CD14-positive monocyte (primary cell): ENCODE measurements around the gene RASGRF2. TPM values are rescaled to one million over a fixed set of nuclear protein-coding genes. Genes with fewer than 3 reads are reported as not detected.
"Not testable (repeated sequence)": the region's sequence is repeated elsewhere in the genome, so short reads cannot be mapped to it uniquely, and the experiment has no call there.

Experiments used
- DNase-seq, 3 donors: peaks; one replicate each; pipeline ENCODE4 v3.0.0-alpha.2; 2011 to 2022
- H2AFZ ChIP-seq: 2 replicates; pipeline ENCODE4 v1.6.0; 2012; ENCODE audit warnings: mild to moderate bottlenecking, low read depth, low read length, inconsistent platforms; ENCODE audit not compliant: insufficient read depth, poor library complexity, severe bottlenecking
- H3K27ac ChIP-seq, 2 donors: 1 replicate in 1 of 2; 2 replicates in 1 of 2; pipeline ENCODE4 v1.5.1; 2012 to 2013; ENCODE audit warnings: low read length in 2 of 2, control low read depth in 1 of 2, inconsistent platforms in 1 of 2, low read depth in 1 of 2, mild to moderate bottlenecking in 1 of 2
- H3K27me3 ChIP-seq, 2 donors: one replicate each; pipeline versions ENCODE4 v1.6.0 to v1.6.1; 2011 to 2013; ENCODE audit warnings: low read length in 2 of 2; ENCODE audit not compliant: control insufficient read depth in 2 of 2, insufficient read depth in 2 of 2
- H3K36me3 ChIP-seq, 2 donors: replicated peaks in 1 of 2; 1 replicate in 1 of 2; 2 replicates in 1 of 2; pipeline versions ENCODE4 v1.5.1 to v1.6.1; 2012 to 2013; ENCODE audit warnings: low read length in 2 of 2, control low read depth in 1 of 2, inconsistent platforms in 1 of 2, mild to moderate bottlenecking in 1 of 2; ENCODE audit not compliant: insufficient read depth in 2 of 2, control insufficient read depth in 1 of 2
- H3K4me1 ChIP-seq, 2 donors: 1 replicate in 1 of 2; 2 replicates in 1 of 2; pipeline versions ENCODE4 v1.5.1 to v1.6.1; 2012 to 2013; ENCODE audit warnings: low read length in 2 of 2, control low read depth in 1 of 2, inconsistent platforms in 1 of 2, mild to moderate bottlenecking in 1 of 2, moderate library complexity in 1 of 2; ENCODE audit not compliant: insufficient read depth in 2 of 2, control insufficient read depth in 1 of 2
- H3K4me2 ChIP-seq: replicated peaks from 2 replicates; pipeline ENCODE3; 2012; ENCODE audit warnings: low read length, moderate library complexity, mild to moderate bottlenecking; ENCODE audit not compliant: poor library complexity, severe bottlenecking; ENCODE audit errors: extremely low read depth
- H3K4me3 ChIP-seq, 3 experiments: fragments of 200-600 bp in 1 of 3; sonication (generic) in 1 of 3; replicated peaks in 1 of 3; 1 replicate in 2 of 3; 2 replicates in 1 of 3; pipeline ENCODE4 v1.5.1; 2011 to 2013; ENCODE audit warnings: low read length in 3 of 3, mild to moderate bottlenecking in 3 of 3, control low read depth in 2 of 3, low read depth in 2 of 3, inconsistent platforms in 1 of 3, moderate library complexity in 1 of 3
- H3K79me2 ChIP-seq: 2 replicates; pipeline ENCODE4 v1.6.0; 2012; ENCODE audit warnings: mild to moderate bottlenecking, control low read depth, inconsistent platforms, low read length, moderate library complexity; ENCODE audit not compliant: insufficient read depth
- H3K9ac ChIP-seq: 2 replicates; pipeline ENCODE4 v1.6.0; 2017; ENCODE audit warnings: low read length, mild to moderate bottlenecking; ENCODE audit not compliant: insufficient read depth, poor library complexity, severe bottlenecking
- H3K9me3 ChIP-seq, 2 donors: replicated peaks in 1 of 2; 1 replicate in 1 of 2; 2 replicates in 1 of 2; pipeline versions ENCODE4 v1.5.1 to v1.6.1; 2012 to 2013; ENCODE audit warnings: low read length in 2 of 2, control low read depth in 1 of 2; ENCODE audit not compliant: control insufficient read depth in 1 of 2, insufficient read depth in 1 of 2
- H4K20me1 ChIP-seq: 2 replicates; pipeline ENCODE4 v1.6.0; 2012; ENCODE audit warnings: mild to moderate bottlenecking, low read length, control low read depth, moderate library complexity; ENCODE audit not compliant: insufficient read depth
- H3K27ac Mint-ChIP-seq, 7 donors: one replicate each; pipeline ENCODE4 v1.8.0; 2020; ENCODE audit warnings: mild to moderate bottlenecking in 7 of 7, mixed read lengths in 7 of 7, moderate library complexity in 6 of 7, inconsistent platforms in 2 of 7
- H3K27me3 Mint-ChIP-seq, 3 donors: one replicate each; pipeline ENCODE4 v1.8.0; 2021 to 2022; ENCODE audit warnings: low read depth in 3 of 3, mild to moderate bottlenecking in 3 of 3, mixed read lengths in 3 of 3, moderate library complexity in 3 of 3, inconsistent platforms in 1 of 3
- H3K36me3 Mint-ChIP-seq, 2 donors: one replicate each; pipeline ENCODE4 v1.8.0; 2020; ENCODE audit warnings: mixed read lengths in 2 of 2, inconsistent platforms in 1 of 2, mild to moderate bottlenecking in 1 of 2
- H3K4me1 Mint-ChIP-seq: one replicate; pipeline ENCODE4 v1.8.0; 2020; ENCODE audit warnings: mild to moderate bottlenecking, mixed read lengths
- H3K4me3 Mint-ChIP-seq, 2 donors: one replicate each; pipeline ENCODE4 v1.8.0; 2020; ENCODE audit warnings: mild to moderate bottlenecking in 2 of 2, mixed read lengths in 2 of 2, moderate library complexity in 1 of 2
- H3K9me3 Mint-ChIP-seq, 7 donors: one replicate each; pipeline ENCODE4 v1.8.0; 2020 to 2022; ENCODE audit warnings: mixed read lengths in 7 of 7, mild to moderate bottlenecking in 6 of 7, moderate library complexity in 6 of 7, inconsistent platforms in 2 of 7
- CTCF ChIP-seq: fragments of 200-600 bp; IDR thresholded peaks from one replicate; pipeline ENCODE4 v1.8.0; 2022; ENCODE audit warnings: antibody characterized with exemption, mild to moderate bottlenecking
- WGBS: methylation state at CpG from one replicate; pipeline ENCODE4 v1.1.5; 2013; ENCODE audit warnings: missing lambda C conversion rate; ENCODE audit not compliant: insufficient coverage; 5-methylcytosine and 5-hydroxymethylcytosine counted together
- intact Hi-C, 2 donors: fragments of 100-400 bp; cut with micrococcal nuclease; formaldehyde crosslinking; loops; one replicate each; pipeline versions ENCODE4 v1.15.0 to v1.15.1; 2023
- polyA plus RNA-seq, 3 donors: library from polyadenylated mRNA; depleted of rRNA in 1 of 3; unstranded in 2 of 3; stranded (reverse) in 1 of 3; fragments of 300-500 nt in 2 of 3; fragments of >200 nt in 1 of 3; fragmentation: Illumina TruSeq in 2 of 3; gene quantifications; 1 replicate in 2 of 3; 2 replicates in 1 of 3; pipeline ENCODE4 v1.2.3, GENCODE V29; 2012 to 2021

The RASGRF2 gene
- polyA plus RNA-seq, 3 donors = 0.01 to 0.02 TPM; not detected in 1

GRCh38 chr5:81121836-81122630, 161.9 kb downstream of the RASGRF2 start:
- Histone ChIP-seq H2AFZ (no peak overlapping the region), H3K79me2 (no peaks in the 10 kb centered on the region), H4K20me1 (no peaks in the 10 kb centered on the region), H3K4me1 (peaks cover 6 to 12% of the 10 kb centered on the region in 2 donors), H3K27me3 (no peaks in the 10 kb centered on the region), H3K9ac (no peak overlapping the region), H3K4me2 (no peak overlapping the region), H3K4me3 (no peak overlapping the region), H3K27ac (no peak overlapping the region), H3K36me3 (no peaks in the 10 kb centered on the region), H3K9me3 (no peaks in the 10 kb centered on the region)
- intact Hi-C loops = no loop called here
- DNase-seq = no peak
- Mint-ChIP-seq H3K27ac (no peak overlapping the region), H3K9me3 (no peaks in the 10 kb centered on the region), H3K4me3 (no peak overlapping the region), H3K36me3 (no peaks in the 10 kb centered on the region), H3K27me3 (peaks cover 0 to 2% (median 1%) of the 10 kb centered on the region in 3 donors), H3K4me1 (peaks cover 15% of the 10 kb centered on the region)
- WGBS = 90% methylated on average over 2 of the region's 7 CpGs
- TF ChIP-seq CTCF = no peak

- intact Hi-C loops, H3K27ac Mint-ChIP-seq, H3K36me3 Mint-ChIP-seq, H3K4me3 Mint-ChIP-seq, H3K36me3 ChIP-seq, H3K9ac ChIP-seq, H3K27me3 ChIP-seq, H4K20me1 ChIP-seq, H3K4me3 ChIP-seq, H3K27ac ChIP-seq, H3K4me2 ChIP-seq, H3K79me2 ChIP-seq, H3K9me3 ChIP-seq, DNase-seq, H3K9me3 Mint-ChIP-seq, H3K27me3 Mint-ChIP-seq, H2AFZ ChIP-seq: not testable (repeated sequence)
- no CpG with 5 or more reads among the region's 6 CpGs for WGBS
- H3K4me1 Mint-ChIP-seq = peaks cover 15% of the 10 kb centered on the region
- H3K4me1 ChIP-seq = peaks cover 6 to 12% of the 10 kb centered on the region in 2 donors
Observed at GRCh38 chr5:81124689-81125088, 164.5 kb downstream of the RASGRF2 start.
